Omental fat pad (tissue), 4 donors: Measurements from ENCODE around the gene RPS27. TPM values are rescaled to one million over a fixed set of nuclear protein-coding genes. Genes with fewer than 3 reads are reported as not detected.
"Not testable (repeated sequence)": the region's sequence is repeated elsewhere in the genome, so short reads cannot be mapped to it uniquely, and the experiment has no call there.

Experiments used
- ATAC-seq: fragments of 150-250 bp; one replicate; pipeline ENCODE4 v1.9.1; 2016; ENCODE audit warnings: mild to moderate bottlenecking, moderate library complexity; ENCODE audit not compliant: low FRiP score
- DNase-seq: peaks from one replicate; pipeline ENCODE4 v3.0.0-alpha.2; 2019; ENCODE audit warnings: low spot score
- CTCF ChIP-seq, 3 donors: fragments of 450-650 bp; IDR thresholded peaks; one replicate each; pipeline ENCODE4 v1.5.1; 2016 to 2017; ENCODE audit warnings: antibody characterized with exemption in 3 of 3, mild to moderate bottlenecking in 3 of 3, moderate library complexity in 2 of 3
- small RNA-seq: library from RNA; depleted of rRNA; stranded (forward); fragments of <200 nt; gene quantifications from one replicate; pipeline ENCODE3, GENCODE V24; 2016
- total RNA-seq, 4 donors: library from RNA; depleted of rRNA; stranded (reverse); fragments of >200 nt; gene quantifications; one replicate each; pipeline ENCODE4 v1.1.0, GENCODE V29; 2016

Gene RPS27
- total RNA-seq, 4 donors from 2014 or later: 1,559 to 2,240 (median 2,115) TPM

- ATAC-seq (no peak), DNase-seq (no peak)
- no peak for TF ChIP-seq CTCF (IDR thresholded peaks at IDR 0.05)
Observed at GRCh38 chr1:154012129-154012528, 21.6 kb downstream of the RPS27 start.

GRCh38 chr1:154012543-154012942, 22.0 kb downstream of the RPS27 start:
- not testable (repeated sequence) for ATAC-seq, DNase-seq

- DNase-seq (no peak), ATAC-seq (no peak)
- no peak for TF ChIP-seq CTCF (IDR thresholded peaks at IDR 0.05)
Observed at GRCh38 chr1:154014154-154014907, 23.8 kb downstream of the RPS27 start.

- ATAC-seq: no peak
- DNase-seq: no peak
- TF ChIP-seq CTCF (IDR thresholded peaks at IDR 0.05): no peak
Observed at GRCh38 chr1:154019269-154019668, 28.7 kb downstream of the RPS27 start.

GRCh38 chr1:154019940-154020339, 29.4 kb downstream of the RPS27 start:
- no peak for TF ChIP-seq CTCF (IDR thresholded peaks at IDR 0.05)
- DNase-seq (no peak), ATAC-seq (no peak)

GRCh38 chr1:154033697-154034096, 43.1 kb downstream of the RPS27 start:
- ATAC-seq, DNase-seq: not testable (repeated sequence)

Small RNA genes within 50 kb of the gene (small RNA-seq; reads per million reads assigned to genes)
- not detected for gene MIR6737
- not detected for gene RNU6-179P

Other genes starting within 250 kb of the RPS27 start
- gene SLC27A3, start 215.4 kb upstream of the RPS27 start, total RNA-seq: 10 to 100 TPM; 29.4 to 65.4 (median 40.5) TPM
- 10 to 100 TPM; 14.3 to 26.2 (median 17.8) TPM for gene GATAD2B, start 67.8 kb upstream of the RPS27 start, total RNA-seq
- gene DENND4B, start 44.0 kb upstream of the RPS27 start, total RNA-seq: 10 to 100 TPM; 21.8 to 75.0 (median 50.3) TPM
- 10 to 100 TPM; 11.9 to 17.7 (median 16.3) TPM for gene CRTC2, start 32.1 kb upstream of the RPS27 start, total RNA-seq
- 100 to 1,000 TPM in 3 of 4 donors, 10 to 100 TPM in 1; 80.5 to 125 (median 116) TPM for gene SLC39A1, start 27.2 kb upstream of the RPS27 start, total RNA-seq
- gene CREB3L4, start 22.9 kb upstream of the RPS27 start, total RNA-seq: 10 to 100 TPM in 1 of 4 donors, 1 to 10 TPM in 3; 6.1 to 19.1 (median 8.5) TPM
- 100 to 1,000 TPM; 190 to 258 (median 208) TPM for gene JTB, start 13.1 kb upstream of the RPS27 start, total RNA-seq
- 10 to 100 TPM; 62.7 to 87.5 (median 78.3) TPM for gene RAB13, start 4.4 kb upstream of the RPS27 start, total RNA-seq
- under 1 TPM in 3 of 4 donors, not detected in 1; 0.06 to 0.12 (median 0.09) TPM for gene NUP210L, start 164.3 kb downstream of the RPS27 start, total RNA-seq
- gene TPM3, start 201.3 kb downstream of the RPS27 start, total RNA-seq: 100 to 1,000 TPM; 285 to 611 (median 352) TPM
- gene CFAP141, start 215.6 kb downstream of the RPS27 start, total RNA-seq: not detected
- gene UBAP2L, start 230.2 kb downstream of the RPS27 start, total RNA-seq: 10 to 100 TPM; 51.9 to 92.1 (median 73.6) TPM